ENCODE data around the gene MCC.

Gene MCC

DNA sequence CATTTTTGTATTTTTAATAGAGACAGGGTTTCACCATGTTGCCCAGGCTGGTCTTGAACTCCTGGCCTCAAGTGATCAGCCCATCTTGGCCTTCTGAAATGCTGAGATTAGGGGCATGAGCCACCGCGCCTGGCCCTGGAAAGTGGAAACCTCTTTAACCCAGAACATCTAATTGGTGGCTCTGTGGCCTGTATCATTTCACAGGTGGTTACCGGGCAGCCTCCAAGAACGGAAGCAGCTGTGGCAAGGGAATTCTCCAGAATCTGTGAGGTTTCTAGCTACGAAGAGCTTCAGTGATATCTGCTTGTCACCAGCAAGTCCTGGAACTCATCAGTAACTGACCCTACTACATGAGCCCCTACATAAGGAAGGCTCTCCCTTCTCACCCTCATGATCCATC lies 316.7 kb downstream of the MCC start:
- TF ChIP-seq Cebpa-rat (IDR thresholded peaks at IDR 0.05) = no peak
- H3K36me3 ChIP-seq = no peaks in the 10 kb centered on the region
- no peak overlapping the region for H3K4me2 ChIP-seq
- H3K27me3 ChIP-seq = no peaks in the 10 kb centered on the region
- H3K9me3 ChIP-seq = no peaks in the 10 kb centered on the region
- H4K20me1 ChIP-seq = no peaks in the 10 kb centered on the region
- H3K4me1 ChIP-seq = no peaks in the 10 kb centered on the region
- no peak overlapping the region for H3K27ac ChIP-seq
- no peak overlapping the region for H3K9ac ChIP-seq
- H3K4me3 ChIP-seq = no peak overlapping the region

DNA sequence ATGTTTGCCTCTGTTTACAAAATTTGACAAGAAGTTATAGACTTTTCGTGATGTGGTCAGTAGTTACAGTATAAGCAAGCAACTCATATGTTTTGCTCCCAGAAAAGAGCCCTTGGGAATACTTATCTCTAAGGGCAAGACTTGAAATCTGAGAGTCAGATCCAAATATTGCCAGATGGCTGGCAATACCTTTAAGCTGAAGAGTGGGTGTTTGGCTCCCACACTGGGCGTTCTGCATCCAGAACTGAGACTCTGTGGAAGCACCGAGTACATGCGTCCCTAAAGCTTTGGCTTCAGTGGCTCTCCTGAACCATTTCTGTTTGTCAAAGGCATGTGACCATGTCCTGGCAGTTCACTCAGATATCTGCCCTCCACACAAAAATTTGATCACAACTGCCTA lies 317.5 kb downstream of the MCC start:
- Histone ChIP-seq H3K4me2 (no peak overlapping the region), H3K9ac (no peak overlapping the region), H3K36me3 (no peaks in the 10 kb centered on the region), H3K9me3 (no peaks in the 10 kb centered on the region), H3K4me1 (no peaks in the 10 kb centered on the region), H4K20me1 (no peaks in the 10 kb centered on the region), H3K27me3 (no peaks in the 10 kb centered on the region), H3K4me3 (no peak overlapping the region), H3K27ac (no peak overlapping the region)
- no peak for TF ChIP-seq Cebpa-rat (IDR thresholded peaks at IDR 0.05)

DNA sequence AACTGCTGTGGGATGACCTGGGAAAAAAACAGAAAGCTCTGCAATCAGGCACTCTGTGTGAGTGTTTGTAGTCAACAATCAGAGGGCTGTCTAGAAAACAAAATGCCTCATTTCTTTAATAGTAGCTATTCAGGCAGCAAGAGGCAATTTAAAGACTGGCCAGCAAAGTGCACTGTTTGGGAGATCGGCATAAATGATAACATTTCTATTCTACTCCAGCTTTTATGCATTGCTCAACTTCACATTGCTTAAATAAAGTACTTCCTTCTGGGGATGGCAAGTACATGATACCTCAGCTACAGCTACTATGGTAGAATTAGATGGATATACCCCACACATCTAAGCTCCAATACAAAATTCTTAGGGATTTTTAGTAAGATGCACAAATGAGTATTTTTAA lies 318.5 kb downstream of the MCC start:
- no peak overlapping the region for H3K9ac ChIP-seq
- H3K27me3 ChIP-seq = no peaks in the 10 kb centered on the region
- H3K4me1 ChIP-seq = no peaks in the 10 kb centered on the region
- no peak for TF ChIP-seq Cebpa-rat (IDR thresholded peaks at IDR 0.05)
- no peak overlapping the region for H3K4me2 ChIP-seq
- H4K20me1 ChIP-seq = no peaks in the 10 kb centered on the region
- H3K36me3 ChIP-seq = no peaks in the 10 kb centered on the region
- H3K27ac ChIP-seq = no peak overlapping the region
- H3K9me3 ChIP-seq = no peaks in the 10 kb centered on the region
- H3K4me3 ChIP-seq = no peak overlapping the region

DNA sequence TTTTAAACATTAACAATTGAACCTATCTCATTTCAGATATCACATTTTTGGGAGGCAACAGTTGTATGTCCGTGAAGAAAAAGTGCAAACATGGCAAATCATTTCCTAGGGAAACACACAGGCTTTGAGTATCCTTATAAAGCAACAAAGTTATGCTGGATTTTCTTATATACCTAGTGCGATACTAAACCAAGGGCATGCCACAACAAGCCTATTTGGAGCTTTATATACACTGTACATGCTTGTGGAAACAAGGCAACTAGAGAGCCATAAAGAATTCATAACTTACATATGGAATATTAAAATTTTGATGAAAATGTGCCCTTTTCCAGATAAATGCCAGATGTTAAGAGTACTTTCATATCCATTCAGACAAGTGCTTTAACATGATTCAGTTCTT lies 320.3 kb downstream of the MCC start:
- Histone ChIP-seq H3K27me3 (no peaks in the 10 kb centered on the region), H3K4me3 (no peak overlapping the region), H4K20me1 (no peaks in the 10 kb centered on the region), H3K27ac (no peak overlapping the region), H3K4me2 (no peak overlapping the region), H3K4me1 (no peaks in the 10 kb centered on the region), H3K9ac (no peak overlapping the region), H3K36me3 (no peaks in the 10 kb centered on the region), H3K9me3 (no peaks in the 10 kb centered on the region)
- TF ChIP-seq Cebpa-rat (IDR thresholded peaks at IDR 0.05) = no peak

DNA sequence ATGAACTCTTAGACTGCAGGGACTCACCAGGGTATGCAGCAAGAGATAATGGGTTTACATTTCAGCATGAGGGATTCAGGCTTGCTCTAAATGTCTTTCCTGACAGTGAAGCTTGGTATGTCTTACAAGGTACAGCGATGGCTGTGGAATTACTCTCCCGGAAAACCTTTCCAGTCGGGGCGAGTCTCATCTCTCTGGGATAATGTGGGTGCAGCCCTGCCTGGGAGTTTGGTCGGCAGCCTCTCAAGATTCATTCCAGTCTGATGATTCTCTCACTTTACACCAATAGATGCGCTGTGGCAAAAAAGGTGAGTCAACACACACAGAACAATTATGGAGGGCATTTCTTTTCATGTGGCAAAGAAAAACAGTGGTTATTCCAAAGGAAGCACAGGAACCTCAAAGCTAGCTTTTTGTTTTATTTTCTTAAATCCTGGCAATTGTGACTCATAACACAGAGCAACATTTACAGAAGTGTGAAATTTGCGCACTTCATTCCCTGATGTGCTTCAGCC lies 321.3 kb downstream of the MCC start:
- H3K4me2 ChIP-seq = no peak overlapping the region
- no peaks in the 10 kb centered on the region for H3K27me3 ChIP-seq

DNA sequence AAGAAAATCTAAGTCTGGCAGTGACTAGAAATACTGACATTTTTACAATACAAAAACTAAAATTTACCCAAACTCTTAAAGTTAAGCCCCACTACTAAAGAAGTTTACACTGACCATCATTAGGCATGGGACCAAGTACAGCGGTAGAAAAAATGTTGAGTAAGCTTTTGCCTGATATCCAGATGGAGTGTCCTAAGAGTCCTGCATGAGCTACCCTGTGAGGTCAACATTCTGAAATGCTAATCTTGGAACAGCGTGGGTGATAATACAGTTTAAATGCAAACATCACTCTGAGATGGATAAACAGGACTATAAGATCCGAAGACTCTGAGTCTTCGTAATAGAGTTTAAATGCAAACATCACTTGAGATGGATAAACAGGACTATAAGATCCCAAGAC lies 322.0 kb downstream of the MCC start:
- TF ChIP-seq Cebpa-rat (IDR thresholded peaks at IDR 0.05) = no peak
- Histone ChIP-seq H3K4me3 (no peak overlapping the region), H3K36me3 (no peaks in the 10 kb centered on the region), H3K9me3 (no peaks in the 10 kb centered on the region), H3K9ac (no peak overlapping the region), H3K4me1 (no peaks in the 10 kb centered on the region), H3K4me2 (no peak overlapping the region), H3K27ac (no peak overlapping the region), H4K20me1 (no peaks in the 10 kb centered on the region), H3K27me3 (no peaks in the 10 kb centered on the region)

More for the DNA sequence above, 321.3 kb downstream of the MCC start:
- Histone ChIP-seq H3K4me3 (no peak overlapping the region), H4K20me1 (no peaks in the 10 kb centered on the region), H3K27ac (no peak overlapping the region), H3K4me1 (no peaks in the 10 kb centered on the region), H3K9ac (no peak overlapping the region), H3K36me3 (no peaks in the 10 kb centered on the region), H3K9me3 (no peaks in the 10 kb centered on the region)
- no peak for TF ChIP-seq Cebpa-rat (IDR thresholded peaks at IDR 0.05)

DNA sequence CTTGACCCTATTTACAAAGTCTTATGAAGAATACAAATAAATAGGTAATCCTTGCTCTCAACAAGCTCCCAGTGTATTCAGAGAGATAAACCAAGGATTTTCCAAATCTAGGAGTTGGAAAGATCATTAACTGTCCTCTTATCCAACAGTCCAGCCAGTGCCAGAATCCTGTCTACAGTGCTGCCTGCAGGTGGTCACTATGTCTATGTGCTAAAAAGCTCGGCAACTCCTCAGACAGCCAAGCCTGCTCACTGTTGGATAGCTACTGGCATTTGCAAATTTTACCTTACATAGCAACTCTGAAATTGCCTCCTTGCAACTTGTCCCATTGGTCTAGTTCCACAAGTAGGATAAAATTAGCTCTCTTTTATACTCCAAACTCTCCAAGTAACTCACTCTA lies 324.2 kb downstream of the MCC start:
- Histone ChIP-seq H3K27ac (no peak overlapping the region), H3K36me3 (no peaks in the 10 kb centered on the region), H3K9me3 (no peaks in the 10 kb centered on the region), H3K4me2 (no peak overlapping the region), H3K9ac (no peak overlapping the region), H3K4me1 (no peaks in the 10 kb centered on the region), H4K20me1 (no peaks in the 10 kb centered on the region), H3K27me3 (no peaks in the 10 kb centered on the region), H3K4me3 (no peak overlapping the region)
- TF ChIP-seq Cebpa-rat (IDR thresholded peaks at IDR 0.05) = no peak

DNA sequence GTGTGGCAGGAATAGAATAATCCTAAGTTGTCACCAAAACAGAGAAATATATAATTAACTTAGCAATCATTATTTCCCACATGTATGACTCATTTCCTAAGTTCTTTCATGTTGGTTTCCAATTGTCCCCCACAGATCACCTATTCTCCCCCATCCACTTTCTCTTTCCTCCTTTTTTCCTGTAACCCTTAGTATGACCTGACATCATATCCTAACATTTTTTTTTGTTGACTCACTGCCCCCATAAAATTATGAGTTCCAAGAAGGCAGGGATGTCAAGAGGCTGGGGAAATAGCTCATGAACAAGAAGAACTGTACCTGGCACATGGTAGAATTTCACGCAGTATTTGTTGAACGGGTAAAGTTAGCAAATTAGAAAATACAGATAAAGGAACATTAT lies 324.9 kb downstream of the MCC start:
- Histone ChIP-seq H3K27me3 (no peaks in the 10 kb centered on the region), H3K27ac (no peak overlapping the region), H3K9me3 (no peaks in the 10 kb centered on the region), H4K20me1 (no peaks in the 10 kb centered on the region), H3K36me3 (no peaks in the 10 kb centered on the region), H3K4me2 (no peak overlapping the region), H3K4me1 (no peaks in the 10 kb centered on the region), H3K4me3 (no peak overlapping the region), H3K9ac (no peak overlapping the region)
- TF ChIP-seq Cebpa-rat (IDR thresholded peaks at IDR 0.05) = no peak

DNA sequence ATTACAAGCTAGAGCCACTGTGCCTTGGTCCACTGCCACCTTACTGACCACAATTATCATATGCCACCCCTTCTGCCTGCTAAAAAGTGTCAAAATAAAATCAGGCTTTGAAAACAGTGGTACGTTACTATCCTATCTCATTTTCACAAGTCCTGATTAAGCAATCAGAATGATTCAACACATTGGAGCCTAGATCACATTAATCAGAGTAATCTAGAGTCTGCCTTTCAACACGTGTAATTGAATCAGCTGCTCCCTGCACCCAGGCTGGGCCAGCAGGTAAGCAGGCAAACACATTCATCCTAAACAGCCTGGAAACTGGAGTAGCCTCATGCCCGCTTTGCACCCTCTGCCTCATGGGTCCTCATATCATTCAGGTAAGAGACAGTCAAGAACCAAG lies 325.5 kb downstream of the MCC start:
- Histone ChIP-seq H3K4me3 (no peak overlapping the region), H3K4me2 (no peak overlapping the region), H3K9me3 (no peaks in the 10 kb centered on the region), H3K27me3 (no peaks in the 10 kb centered on the region), H3K36me3 (no peaks in the 10 kb centered on the region), H4K20me1 (no peaks in the 10 kb centered on the region), H3K27ac (no peak overlapping the region), H3K9ac (no peak overlapping the region), H3K4me1 (no peaks in the 10 kb centered on the region)
- TF ChIP-seq Cebpa-rat (IDR thresholded peaks at IDR 0.05) = no peak

DNA sequence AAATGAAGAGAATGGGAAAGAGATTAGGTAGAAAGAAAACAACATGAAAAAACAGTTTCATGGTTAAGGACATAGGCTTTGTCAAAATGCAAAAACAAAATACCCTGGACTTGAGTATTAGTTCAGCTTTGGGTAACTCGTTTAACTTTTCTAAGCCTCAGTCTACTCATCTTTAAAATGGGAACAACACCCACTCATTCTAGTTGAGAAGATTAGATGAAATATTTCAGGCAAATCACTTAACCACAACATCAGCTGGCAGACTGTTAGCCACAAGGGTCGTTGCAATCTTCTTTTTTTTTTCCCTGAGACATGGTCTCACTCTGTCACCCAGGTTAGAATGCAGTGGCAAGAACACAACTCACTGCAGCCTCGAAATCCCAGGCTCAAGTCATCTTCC lies 326.0 kb downstream of the MCC start:
- H3K27me3 ChIP-seq = no peaks in the 10 kb centered on the region
- no peak for TF ChIP-seq Cebpa-rat (IDR thresholded peaks at IDR 0.05)
- no peak overlapping the region for H3K4me3 ChIP-seq
- no peaks in the 10 kb centered on the region for H3K36me3 ChIP-seq
- no peaks in the 10 kb centered on the region for H3K4me1 ChIP-seq
- H3K4me2 ChIP-seq = no peak overlapping the region
- no peak overlapping the region for H3K27ac ChIP-seq
- no peak overlapping the region for H3K9ac ChIP-seq
- H3K9me3 ChIP-seq = no peaks in the 10 kb centered on the region
- no peaks in the 10 kb centered on the region for H4K20me1 ChIP-seq

DNA sequence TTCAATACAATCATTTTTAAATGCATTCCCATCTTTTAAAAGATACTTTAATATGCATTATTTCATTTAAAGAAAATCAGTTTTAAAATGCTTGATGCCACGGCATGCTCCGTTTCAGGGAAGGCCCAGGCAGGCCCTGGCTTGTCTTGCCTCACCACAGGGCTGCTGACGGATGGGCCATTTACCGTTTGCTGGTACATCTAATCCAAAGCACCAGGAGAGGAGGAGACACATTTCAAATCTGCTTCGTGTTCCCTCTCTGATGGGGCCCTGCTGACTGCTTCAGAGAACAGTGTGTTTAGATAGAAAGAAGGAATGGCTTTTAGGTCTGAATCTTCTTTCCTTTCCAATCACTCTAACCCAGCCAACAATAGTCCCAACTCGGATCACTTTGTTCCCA lies 326.4 kb downstream of the MCC start:
- no peak for TF ChIP-seq Cebpa-rat (IDR thresholded peaks at IDR 0.05)
- H3K27ac ChIP-seq = no peak overlapping the region
- no peak overlapping the region for H3K9ac ChIP-seq
- H3K27me3 ChIP-seq = no peaks in the 10 kb centered on the region
- H4K20me1 ChIP-seq = no peaks in the 10 kb centered on the region
- H3K4me1 ChIP-seq = no peaks in the 10 kb centered on the region
- H3K4me2 ChIP-seq = no peak overlapping the region
- no peaks in the 10 kb centered on the region for H3K9me3 ChIP-seq
- H3K4me3 ChIP-seq = no peak overlapping the region
- H3K36me3 ChIP-seq = no peaks in the 10 kb centered on the region

Data from BLaER1 (cell line).